Ishikawa (cell line): ENCODE results near the gene HRH2.

ENCODE experiments used
- CEBPB ChIP-seq: IDR thresholded peaks from 2 replicates; pipeline ENCODE4 v1.6.1; 2012
- CREB1 ChIP-seq: IDR thresholded peaks from 2 replicates; pipeline ENCODE4 v1.6.1; 2012; ENCODE audit warnings: low read depth
- EGR1 ChIP-seq: IDR thresholded peaks from 2 replicates; pipeline ENCODE4 v1.6.1; 2012
- MAX ChIP-seq: IDR thresholded peaks from 2 replicates; pipeline ENCODE4 v1.6.1; 2012
- RAD21 ChIP-seq: IDR thresholded peaks from 2 replicates; pipeline ENCODE4 v1.6.1; 2012; ENCODE audit warnings: low read depth
- TAF1 ChIP-seq: IDR thresholded peaks from 2 replicates; pipeline ENCODE4 v1.6.1; 2012; ENCODE audit warnings: low read depth, mild to moderate bottlenecking
- TCF12 ChIP-seq: IDR thresholded peaks from 2 replicates; pipeline ENCODE4 v1.6.1; 2012; ENCODE audit warnings: low read depth
- TEAD4 ChIP-seq: IDR thresholded peaks from 2 replicates; pipeline ENCODE4 v1.6.1; 2012
- YY1 ChIP-seq: IDR thresholded peaks from 2 replicates; pipeline ENCODE4 v1.6.1; 2012; ENCODE audit warnings: low read depth
- TF ChIP-seq, protein P1 (sequence below): IDR thresholded peaks from 2 replicates; pipeline ENCODE4 v1.6.1; 2012; ENCODE audit warnings: low read depth, mild to moderate bottlenecking

GRCh38 chr5:175748650-175749049, 90.8 kb downstream of the HRH2 start:
- no peak for TF ChIP-seq MAX
- TF ChIP-seq, protein P1, sequence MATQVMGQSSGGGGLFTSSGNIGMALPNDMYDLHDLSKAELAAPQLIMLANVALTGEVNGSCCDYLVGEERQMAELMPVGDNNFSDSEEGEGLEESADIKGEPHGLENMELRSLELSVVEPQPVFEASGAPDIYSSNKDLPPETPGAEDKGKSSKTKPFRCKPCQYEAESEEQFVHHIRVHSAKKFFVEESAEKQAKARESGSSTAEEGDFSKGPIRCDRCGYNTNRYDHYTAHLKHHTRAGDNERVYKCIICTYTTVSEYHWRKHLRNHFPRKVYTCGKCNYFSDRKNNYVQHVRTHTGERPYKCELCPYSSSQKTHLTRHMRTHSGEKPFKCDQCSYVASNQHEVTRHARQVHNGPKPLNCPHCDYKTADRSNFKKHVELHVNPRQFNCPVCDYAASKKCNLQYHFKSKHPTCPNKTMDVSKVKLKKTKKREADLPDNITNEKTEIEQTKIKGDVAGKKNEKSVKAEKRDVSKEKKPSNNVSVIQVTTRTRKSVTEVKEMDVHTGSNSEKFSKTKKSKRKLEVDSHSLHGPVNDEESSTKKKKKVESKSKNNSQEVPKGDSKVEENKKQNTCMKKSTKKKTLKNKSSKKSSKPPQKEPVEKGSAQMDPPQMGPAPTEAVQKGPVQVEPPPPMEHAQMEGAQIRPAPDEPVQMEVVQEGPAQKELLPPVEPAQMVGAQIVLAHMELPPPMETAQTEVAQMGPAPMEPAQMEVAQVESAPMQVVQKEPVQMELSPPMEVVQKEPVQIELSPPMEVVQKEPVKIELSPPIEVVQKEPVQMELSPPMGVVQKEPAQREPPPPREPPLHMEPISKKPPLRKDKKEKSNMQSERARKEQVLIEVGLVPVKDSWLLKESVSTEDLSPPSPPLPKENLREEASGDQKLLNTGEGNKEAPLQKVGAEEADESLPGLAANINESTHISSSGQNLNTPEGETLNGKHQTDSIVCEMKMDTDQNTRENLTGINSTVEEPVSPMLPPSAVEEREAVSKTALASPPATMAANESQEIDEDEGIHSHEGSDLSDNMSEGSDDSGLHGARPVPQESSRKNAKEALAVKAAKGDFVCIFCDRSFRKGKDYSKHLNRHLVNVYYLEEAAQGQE = no peak
- TF ChIP-seq RAD21 = no peak
- no peak for TF ChIP-seq YY1
- no peak for TF ChIP-seq EGR1
- no peak for TF ChIP-seq TAF1
- TF ChIP-seq CEBPB = no peak
- TF ChIP-seq TEAD4 = no peak
- TF ChIP-seq CREB1 = no peak
- TF ChIP-seq TCF12 = no peak
